Inflammatory macrophage (primary cell): Measurements from ENCODE around the gene IL3.
"Not testable (repeated sequence)": the region's sequence is repeated elsewhere in the genome, so short reads cannot be mapped to it uniquely, and the experiment has no call there.

Experiments used
- DNase-seq, 2 donors: peaks; one replicate each; pipeline ENCODE4 v3.0.0-alpha.2; 2020 to 2022

Gene IL3

DNA sequence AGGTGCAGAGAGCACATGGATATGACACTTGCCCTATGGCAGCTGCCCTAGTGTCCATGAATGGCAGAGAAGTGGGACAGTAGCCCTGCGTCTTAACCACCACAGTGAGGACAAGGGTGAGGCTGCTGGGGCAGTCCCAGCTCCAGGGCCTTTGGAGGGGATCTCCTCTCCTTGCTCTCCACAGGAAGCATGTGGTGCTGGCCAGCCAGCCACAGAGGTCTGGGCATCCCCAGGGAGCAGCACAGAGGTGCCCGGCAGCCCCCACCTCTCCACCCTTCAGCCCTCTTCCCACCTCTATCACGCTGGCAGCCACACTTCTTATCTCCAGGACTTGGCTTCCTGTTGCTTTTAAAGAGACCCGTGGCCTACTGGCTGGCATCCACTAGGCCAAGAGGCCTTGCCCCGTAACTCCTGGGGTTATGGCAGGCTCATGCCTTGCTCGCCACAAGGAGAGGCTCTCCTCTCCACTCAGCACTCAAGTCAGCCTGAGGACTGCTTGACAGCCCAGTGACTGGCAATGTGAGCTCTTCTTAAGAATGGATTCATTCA lies 35.0 kb downstream of the IL3 start:
- DNase-seq, result no peak

DNA sequence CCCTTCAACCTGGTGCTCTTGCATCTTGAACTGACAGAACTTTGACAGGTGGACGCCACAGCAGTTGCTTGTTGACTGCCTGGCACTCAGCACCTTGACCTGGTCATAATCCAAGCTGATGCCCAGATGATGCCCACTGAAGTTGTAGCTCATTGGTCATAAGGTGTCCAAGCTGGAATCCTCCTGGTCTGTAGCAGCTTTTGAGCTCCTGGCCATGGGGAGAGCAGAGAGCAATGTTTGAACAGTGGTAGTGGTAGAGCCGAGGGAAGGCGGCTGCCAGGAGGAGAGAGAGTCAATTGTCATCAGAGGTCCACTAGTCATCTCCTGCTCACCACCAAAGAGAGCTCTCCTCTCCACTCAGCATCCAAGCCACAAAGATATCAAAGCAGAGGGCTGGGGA lies 36.4 kb downstream of the IL3 start:
- no peak for DNase-seq

DNA sequence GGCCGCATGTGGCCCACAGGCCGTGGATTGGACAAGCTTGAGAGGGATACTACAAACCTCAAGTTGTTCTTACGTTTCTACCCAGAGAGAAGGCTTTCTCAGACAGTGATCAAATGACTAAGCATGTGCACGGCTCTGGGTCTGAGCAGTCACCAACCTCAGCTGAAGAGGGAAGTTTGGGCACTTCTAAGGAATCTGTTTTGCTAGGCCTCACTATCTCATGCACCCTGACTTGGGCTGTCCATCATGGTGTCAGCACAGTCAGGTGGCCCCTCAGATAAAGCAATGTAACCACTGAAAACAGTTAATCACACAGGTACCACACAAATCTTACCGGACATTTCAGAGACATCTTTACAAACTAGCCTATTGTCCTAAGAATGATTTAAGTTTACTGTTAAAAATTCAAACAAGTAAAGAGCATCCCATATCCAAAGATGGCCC lies 37.7 kb downstream of the IL3 start:
- peak; percentile 44 to 75 for DNase-seq

DNA sequence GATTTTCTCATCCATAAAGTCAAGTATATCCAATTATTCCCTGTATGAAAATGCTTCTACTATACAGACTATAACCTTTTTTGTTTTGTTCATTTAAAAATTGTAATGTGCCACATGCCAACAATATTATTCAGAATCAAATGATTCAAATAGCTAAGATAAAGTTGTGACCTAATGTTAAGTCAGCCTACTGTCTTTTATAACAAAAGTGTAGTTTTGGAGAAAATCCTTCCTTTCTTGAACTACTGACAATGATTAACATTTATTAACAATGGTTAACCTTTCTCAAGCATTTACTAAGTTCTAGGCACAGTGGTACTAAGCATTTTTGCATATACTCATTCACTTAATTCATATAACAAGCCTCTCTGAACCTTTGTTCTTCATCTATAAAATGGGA lies 38.2 kb downstream of the IL3 start:
- no peak for DNase-seq

DNA sequence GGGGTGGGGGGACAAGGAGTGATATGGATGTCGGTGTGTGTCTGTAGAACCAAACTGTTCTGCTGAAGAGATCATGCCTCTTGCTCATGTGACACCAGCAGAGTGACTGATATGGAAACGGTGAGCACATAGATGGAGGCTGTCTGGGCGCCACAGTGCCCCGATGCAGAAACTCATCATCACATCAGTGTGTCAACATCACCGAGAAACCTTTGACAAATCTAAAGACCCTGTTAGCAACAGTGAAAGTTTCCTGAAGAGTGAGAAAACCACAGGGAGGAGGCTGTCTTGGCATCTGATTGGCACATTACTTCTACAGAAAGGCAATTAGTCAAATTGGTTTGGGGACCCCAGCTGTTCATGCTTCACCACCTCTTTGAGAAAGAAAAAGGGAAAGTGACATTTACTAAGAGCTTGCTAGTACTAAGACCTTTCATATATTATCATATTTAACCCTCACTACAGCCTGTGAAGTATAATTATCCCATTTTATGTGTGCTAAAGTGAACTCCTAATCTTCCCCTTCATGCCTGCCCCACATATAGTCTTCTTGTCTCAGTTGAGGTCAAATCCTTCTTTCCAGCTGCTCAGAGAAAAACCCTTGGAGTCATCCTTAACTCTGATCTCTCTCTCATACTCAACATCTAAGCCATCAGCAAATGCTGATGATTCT lies 38.8 kb downstream of the IL3 start:
- no peak for DNase-seq

DNA sequence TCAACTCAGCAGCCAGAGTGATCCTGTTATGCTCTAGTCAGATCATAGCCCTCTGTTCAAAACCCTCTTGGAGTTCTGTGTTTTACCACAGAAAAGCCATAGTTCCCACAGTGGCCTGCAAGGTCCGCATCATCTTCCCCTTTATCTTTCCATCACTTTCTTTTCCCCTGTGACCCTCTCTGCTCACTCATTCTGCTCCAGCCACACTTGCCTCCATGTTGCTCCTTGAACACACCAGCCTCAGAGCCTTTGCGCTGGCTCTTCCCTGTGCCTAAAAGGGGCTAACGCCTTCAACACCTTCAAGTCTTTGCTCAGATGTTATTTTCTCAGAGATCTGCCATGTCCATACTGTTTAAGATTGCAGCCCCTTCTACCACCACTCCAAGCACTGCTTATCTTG lies 39.5 kb downstream of the IL3 start:
- DNase-seq, result no peak

DNA sequence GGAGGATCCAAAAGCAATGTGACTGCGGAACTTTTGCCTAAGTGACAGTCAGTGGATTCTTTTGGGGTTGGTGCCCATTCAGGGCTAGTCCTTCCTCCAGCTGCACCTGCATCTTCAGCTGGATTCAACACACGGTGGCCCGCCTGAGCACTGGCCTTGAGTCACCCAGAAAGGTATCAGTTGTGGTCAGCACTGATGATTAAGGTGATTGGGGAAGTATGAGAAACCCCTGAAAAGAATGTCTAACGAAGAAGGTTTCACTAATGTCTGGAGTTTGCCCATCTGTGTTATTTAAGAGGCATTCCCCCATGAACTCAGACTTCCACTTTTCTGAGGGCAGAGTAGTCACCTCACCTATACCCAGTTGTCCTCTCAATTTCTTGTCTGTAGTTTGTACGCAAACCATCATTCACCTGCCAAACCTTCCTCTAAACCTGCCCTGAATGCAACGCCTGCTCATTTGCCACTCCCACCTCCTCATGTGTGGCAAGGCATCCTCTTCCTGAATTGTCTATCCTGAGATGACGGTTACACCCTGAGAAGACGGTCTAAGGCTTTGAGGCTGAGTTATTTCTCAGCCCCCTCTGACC lies 40.3 kb downstream of the IL3 start:
- DNase-seq, result no peak

DNA sequence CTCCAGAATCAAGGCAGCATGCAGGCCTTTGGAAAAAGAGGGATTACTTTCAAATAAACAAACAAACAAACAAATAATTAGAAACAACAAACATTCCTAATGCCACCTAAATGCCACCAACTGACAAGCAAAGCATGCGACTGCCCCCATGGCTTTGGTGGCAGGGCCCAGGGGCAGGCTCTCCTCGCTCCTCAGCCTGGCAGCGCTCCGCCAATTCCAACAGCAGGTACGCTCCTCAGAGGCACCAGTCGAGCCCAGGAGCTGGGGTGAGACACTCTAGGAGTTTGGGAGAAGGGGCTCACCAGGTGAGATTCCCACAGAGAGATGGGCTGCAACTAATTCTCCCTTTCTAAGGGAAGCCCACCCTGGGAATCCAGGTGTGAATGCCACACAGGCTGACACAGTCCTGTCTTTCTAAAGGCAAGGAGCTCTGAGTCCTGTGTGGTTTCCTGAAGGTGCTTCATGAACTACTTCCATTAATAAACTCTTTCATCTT lies 41.0 kb downstream of the IL3 start:
- DNase-seq, result no peak

DNA sequence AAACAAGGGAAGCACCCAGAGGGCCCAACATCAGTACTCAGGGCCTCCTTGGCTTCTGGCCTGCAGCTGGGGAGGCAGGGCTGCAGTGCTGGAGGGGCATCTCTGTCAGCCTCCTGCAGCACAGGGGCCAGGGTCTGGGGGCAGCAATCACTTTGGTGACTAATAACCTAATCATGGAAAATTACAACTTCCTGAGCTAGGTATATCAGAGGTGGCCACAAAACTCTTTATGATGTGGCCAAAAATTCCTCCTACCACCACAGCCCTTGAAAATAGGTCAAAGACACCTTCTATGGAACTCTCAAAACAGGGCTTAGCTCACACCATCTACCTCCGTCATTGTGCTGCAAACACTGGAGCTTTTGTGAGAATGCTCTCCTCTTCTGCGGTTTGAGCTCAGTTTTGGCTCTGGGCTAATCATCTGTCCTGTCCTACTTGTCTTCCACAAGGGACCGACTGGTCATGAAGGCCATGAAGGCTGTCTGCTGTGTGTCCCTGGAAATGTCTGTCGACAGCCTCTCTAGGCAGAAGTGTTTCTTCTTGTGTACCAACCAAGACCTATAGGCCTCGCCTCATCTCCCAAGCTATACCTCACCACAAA lies 41.7 kb downstream of the IL3 start:
- DNase-seq, result peak in 1 of 2 donors; percentile 11

DNA sequence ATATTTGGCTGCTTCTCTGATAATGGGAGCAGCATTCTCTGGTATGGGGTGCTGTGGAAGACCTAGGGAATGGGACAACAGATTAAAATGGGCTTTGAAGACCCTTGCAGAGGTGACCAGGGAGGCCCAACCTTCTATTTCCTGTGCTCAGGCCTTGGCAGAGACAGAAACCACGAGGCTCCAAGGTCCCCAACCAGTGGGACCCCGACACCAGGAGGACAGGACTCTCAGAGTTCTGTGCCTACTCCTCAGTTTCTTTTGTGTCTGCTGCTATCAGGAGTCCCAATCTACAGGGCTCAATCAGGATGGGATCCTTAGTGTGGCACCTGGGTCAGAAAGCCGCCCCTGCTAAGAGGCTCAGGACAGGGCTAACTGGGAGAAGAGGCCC lies 42.5 kb downstream of the IL3 start:
- no peak for DNase-seq

DNA sequence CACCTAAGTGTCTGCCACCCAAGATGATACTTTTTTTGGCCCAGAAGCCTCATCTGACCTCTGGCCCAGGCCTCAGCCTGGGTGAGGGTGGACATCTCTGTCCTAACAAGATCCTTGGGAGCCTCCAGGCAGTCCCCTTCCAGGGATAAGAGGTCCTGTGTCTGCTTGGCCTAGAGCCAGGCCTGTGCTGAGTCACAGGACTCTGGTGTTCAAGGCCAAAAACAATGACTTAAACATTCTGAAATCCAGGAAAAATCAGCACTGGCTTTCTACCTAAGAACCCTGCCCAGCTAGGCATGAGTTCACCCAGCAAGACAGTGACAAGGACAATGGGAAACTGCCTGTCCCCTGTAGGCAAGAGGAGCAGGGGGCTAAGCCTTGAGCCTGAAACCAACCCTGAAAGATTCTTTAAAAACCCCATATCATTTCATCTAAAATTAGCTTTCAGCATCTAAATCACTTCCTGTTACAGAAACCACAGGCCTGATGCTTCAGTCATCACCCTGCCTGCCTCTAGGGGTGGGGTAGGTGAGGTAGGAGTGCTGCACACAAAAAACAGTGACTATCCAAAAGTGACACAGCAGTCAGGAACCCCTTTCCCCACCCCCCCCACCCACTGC lies 43.0 kb downstream of the IL3 start:
- peak; percentile 54 to 79 for DNase-seq

DNA sequence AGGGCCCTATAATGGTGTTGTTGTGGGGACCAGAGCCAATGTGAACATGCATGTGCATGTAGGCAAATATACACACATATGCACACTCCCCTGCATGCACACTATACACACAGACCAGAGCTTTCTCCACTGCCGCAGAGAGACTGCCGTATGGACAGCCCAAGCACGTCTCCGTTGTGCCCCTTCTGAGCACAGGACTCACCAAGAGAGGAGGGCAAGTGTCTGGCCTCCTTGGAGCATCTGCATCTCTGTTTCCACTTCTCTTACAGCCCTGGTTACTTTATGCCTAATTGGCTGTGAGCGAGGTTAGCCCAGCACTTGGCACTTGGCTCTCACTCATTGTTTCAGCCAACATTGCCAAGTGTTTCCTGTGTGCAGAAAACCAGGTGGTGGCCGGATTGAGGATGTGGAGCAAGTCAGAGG lies 43.5 kb downstream of the IL3 start:
- DNase-seq, result no peak

DNA sequence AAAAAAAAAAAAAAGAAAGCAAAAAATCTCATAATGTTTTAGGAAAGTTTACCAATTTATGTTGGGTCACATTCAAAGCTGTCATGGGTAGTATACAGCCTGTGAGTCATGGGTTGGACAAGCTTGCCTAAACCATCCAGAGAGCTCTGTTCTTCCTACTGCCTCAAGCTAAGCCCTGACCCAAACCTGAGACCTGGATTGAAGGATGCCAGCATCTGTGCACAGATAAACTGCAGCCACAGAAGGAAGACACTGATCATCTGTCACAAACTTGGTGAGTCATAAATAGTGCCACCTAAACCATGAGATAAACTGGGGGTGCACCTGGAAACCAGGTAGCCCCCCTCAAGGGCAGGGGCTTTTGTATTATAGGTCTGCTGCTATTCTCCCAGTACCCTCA lies 44.1 kb downstream of the IL3 start:
- DNase-seq, result peak; percentile 38 to 63

DNA sequence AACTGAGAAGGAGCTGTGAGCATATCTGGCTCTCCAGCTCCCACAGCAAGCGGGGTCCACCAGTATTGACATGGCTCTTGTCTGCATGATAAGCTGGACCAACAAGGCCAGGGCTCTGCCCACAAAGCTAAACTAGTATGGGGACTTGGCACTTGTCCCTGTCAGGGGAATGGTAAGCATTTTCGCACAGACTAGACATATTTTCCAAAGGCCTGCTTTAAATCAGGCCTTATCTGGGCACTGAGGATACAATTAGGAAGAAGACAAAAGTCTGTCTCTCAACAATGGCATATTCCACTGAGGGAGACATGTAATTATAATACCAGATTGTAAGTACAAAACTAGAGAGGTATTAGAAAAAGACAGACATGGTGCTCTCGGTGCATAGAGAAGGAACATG lies 45.2 kb downstream of the IL3 start:
- DNase-seq, result no peak

DNA sequence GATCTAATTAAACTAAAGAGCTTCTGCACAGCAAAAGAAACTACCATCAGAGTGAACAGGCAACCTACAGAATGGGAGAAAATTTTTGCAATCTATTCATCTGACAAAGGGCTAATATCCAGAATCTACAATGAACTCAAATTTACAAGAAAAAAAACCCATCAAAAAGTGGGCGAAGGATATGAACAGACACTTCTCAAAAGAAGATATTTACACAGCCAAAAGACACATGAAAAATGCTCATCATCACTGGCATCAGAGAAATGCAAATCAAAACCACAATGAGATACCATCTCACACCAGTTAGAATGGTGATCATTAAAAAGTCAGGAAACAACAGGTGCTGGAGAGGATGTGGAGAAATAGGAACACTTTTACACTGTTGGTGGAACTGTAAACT lies 48.0 kb downstream of the IL3 start:
- not testable (repeated sequence) for DNase-seq

DNA sequence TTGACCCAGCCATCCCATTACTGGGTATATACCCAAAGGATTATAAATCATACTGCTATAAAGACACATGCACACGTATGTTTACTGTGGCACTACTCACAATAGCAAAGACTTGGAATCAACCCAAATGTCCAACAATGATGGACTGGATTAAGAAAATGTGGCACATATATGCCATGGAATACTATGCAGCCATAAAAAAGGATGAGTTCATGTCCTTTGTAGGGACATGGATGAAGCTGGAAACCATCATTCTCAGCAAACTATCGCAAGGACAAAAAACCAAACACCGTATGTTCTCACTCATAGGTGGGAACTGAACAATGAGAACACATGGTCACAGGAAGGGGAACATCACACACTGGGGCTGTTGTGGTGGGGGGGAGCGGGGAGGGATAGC lies 48.5 kb downstream of the IL3 start:
- not testable (repeated sequence) for DNase-seq

DNA sequence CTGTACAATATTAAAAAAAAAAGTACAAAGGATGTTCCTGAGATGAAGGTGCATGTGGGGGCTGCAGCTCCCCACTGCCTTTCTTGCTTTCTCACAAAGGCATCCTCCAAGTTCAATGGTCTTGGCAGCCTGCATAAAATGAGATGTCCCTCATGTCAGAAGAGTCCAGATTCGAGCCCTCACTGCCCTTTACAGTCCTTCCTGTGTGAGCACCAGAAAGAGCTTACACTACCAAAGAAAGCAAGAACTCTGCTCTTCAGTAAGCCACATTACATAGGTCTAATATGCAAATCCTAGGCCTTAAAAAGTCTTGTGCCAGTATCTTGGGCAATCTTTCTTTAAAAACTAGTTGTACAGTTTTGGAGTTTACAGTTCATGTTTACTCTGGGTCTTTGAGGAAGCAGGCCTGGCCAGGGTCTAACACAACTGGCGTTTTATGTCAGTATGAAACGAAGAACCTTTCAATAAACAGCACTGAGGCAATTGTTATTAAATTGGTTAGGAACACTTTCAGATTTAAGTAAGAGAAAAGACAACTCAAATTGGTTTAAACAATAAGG lies 49.1 kb downstream of the IL3 start:
- DNase-seq, result no peak

DNA sequence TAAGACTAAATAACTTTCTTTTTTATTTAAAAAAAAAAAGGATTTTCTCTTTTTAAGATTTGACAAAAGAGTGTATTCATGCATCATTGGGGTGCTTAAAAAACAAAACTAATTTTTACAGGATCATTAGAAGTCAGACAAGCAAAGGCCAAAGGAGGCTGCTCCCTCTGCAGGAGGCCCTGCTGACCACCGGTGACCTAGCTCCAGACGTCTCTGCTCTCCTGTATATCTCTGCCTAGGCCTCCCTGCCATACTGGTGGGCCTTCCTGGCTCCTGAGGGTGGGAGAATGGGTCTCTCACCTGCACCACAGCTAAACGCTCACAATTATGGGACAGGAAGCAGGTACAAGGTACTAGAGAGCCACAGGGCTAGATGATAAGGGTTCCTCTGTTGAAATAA lies 49.7 kb downstream of the IL3 start:
- DNase-seq, result no peak

DNA sequence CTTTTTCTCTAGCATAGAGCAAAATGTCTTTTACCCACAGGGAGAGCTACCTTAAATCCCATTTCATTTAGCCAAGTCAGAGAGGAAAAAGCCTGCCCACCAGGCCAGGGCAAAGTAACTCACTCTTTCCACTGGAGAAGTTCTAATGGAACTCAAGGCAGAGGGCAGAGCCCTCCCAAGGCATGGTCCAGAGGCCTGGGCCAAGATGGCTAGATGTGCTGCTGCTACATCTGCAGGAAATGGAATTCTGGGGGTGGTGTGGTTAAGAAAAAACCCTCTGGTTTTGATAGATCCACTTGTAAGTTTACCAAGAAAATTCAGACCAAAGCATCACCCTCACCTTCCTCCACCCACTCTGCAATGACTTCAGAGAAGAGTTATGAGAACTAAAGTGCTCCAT lies 50.5 kb downstream of the IL3 start:
- no peak for DNase-seq

DNA sequence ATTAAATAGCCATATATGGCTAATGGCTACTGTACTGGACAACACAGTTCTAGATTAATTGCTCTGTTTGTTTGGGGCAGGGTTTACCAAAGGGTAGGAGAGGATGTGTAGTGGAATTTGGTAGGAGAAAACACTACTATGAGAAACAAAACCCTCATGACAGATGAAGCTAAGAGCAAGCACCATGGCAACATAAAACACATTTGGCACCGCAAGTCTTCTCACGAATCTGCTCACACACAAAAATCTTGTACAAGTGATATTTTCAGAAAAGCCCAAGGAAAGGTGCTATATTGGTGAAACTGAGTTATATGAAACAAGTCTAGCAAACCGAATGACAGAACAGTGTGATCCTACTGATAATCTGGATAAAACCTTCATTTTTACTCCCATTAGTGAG lies 51.7 kb downstream of the IL3 start:
- DNase-seq, result no peak
